Endothelial cell of umbilical vein (primary cell): Measurements from ENCODE around the gene GLB1L2.
"Not testable (repeated sequence)": the region's sequence is repeated elsewhere in the genome, so short reads cannot be mapped to it uniquely, and the experiment has no call there.

Experiments used
- CTCF ChIP-seq, 2 donors: IDR thresholded peaks; 1 replicate in 1 of 2; 2 replicates in 1 of 2; pipeline ENCODE4 v1.5.1; 2011; ENCODE audit warnings: low read length in 2 of 2, mild to moderate bottlenecking in 2 of 2, moderate library complexity in 2 of 2, control low read depth in 1 of 2, inconsistent platforms in 1 of 2, low read depth in 1 of 2; ENCODE audit not compliant: insufficient read depth in 1 of 2; ENCODE audit errors: extremely low read depth in 1 of 2
- EZH2 ChIP-seq: IDR thresholded peaks from 2 replicates; pipeline ENCODE4 v1.6.1; 2012; ENCODE audit warnings: borderline replicate concordance, low read depth, mild to moderate bottlenecking, moderate library complexity, low read length, inconsistent platforms; ENCODE audit not compliant: severe bottlenecking

DNA sequence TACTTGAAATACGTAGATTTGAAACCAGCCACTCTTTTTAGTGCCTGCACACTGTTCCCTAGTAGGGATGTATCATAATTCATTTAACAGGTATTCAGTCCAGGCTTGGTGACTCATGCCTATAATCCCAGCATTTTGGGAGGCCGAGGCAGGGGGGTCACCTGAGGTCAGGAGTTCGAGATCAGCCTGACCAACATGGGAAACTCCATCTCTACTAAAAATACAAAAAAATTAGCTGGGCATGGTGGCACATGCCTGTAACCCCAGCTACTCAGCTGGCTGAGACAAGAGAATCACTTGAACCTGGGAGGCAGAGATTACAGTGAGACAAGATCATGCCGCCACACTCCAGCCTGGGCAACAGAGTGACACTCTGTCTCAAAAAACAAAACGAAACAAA is 47.4 kb upstream of the GLB1L2 start:
- TF ChIP-seq CTCF (IDR thresholded peaks at IDR 0.05; ENCODE audit: extremely low read depth in 1 of 2, insufficient read depth in 1 of 2, low read depth in 1 of 2, low read length in 2 of 2); EZH2: not testable (repeated sequence)
